ENCODE measurements around the gene BRINP2. TPM values are rescaled to one million over a fixed set of nuclear protein-coding genes. Genes with fewer than 3 reads are reported as not detected.
A peak's percentile ranks its signal among the peaks of the same experiment; 100 is the strongest.

The BRINP2 gene
- total RNA-seq, 1 experiment from 2014 or later: not detected

GRCh38 chr1:177249231-177249630 lies 78.5 kb downstream of the BRINP2 start:
- no peaks in the 10 kb centered on the region for H3K4me1 Mint-ChIP-seq (ENCODE audit: insufficient read depth, unreplicated experiment)
- no peak overlapping the region for H3K4me3 Mint-ChIP-seq (ENCODE audit: unreplicated experiment)
- no peak for DNase-seq (ENCODE audit: unreplicated experiment)
- CTCF ChIA-PET: no interaction called here
- TF ChIP-seq CTCF (IDR thresholded peaks at IDR 0.05; ENCODE audit: unreplicated experiment): no peak
- no peaks in the 10 kb centered on the region for H3K36me3 Mint-ChIP-seq (ENCODE audit: insufficient read depth, unreplicated experiment)
- BruUV-seq (replicated peaks): no TSS peak
- no peaks in the 10 kb centered on the region for H3K27me3 Mint-ChIP-seq (ENCODE audit: insufficient read depth, unreplicated experiment)
- POLR2A ChIA-PET: interaction anchor here (1.1 kb wide), 1 partner anchor 365 kb away, joined by 3 read pairs; no protein-coding TSS in a partner anchor
- intact Hi-C loops (cut with micrococcal nuclease): no loop called here
- no peaks in the 10 kb centered on the region for H3K9me3 Mint-ChIP-seq (ENCODE audit: unreplicated experiment)
- H3K27ac Mint-ChIP-seq (ENCODE audit: low read depth, unreplicated experiment): no peak overlapping the region

GRCh38 chr1:177252877-177253276 lies 82.1 kb downstream of the BRINP2 start:
- ChIA-PET CTCF (no interaction called here), POLR2A (no interaction called here)
- Mint-ChIP-seq H3K9me3 (ENCODE audit: unreplicated experiment) (no peaks in the 10 kb centered on the region), H3K27ac (ENCODE audit: low read depth, unreplicated experiment) (no peak overlapping the region), H3K4me3 (ENCODE audit: unreplicated experiment) (no peak overlapping the region), H3K4me1 (ENCODE audit: insufficient read depth, unreplicated experiment) (peaks cover 21% of the 10 kb centered on the region), H3K36me3 (ENCODE audit: insufficient read depth, unreplicated experiment) (no peaks in the 10 kb centered on the region), H3K27me3 (ENCODE audit: insufficient read depth, unreplicated experiment) (no peaks in the 10 kb centered on the region)
- DNase-seq (ENCODE audit: unreplicated experiment): no peak
- no peak for TF ChIP-seq CTCF (IDR thresholded peaks at IDR 0.05; ENCODE audit: unreplicated experiment)
- no TSS peak for BruUV-seq (replicated peaks)
- intact Hi-C loops (cut with micrococcal nuclease): no loop called here

- no peaks in the 10 kb centered on the region for H3K9me3 Mint-ChIP-seq (ENCODE audit: unreplicated experiment)
- DNase-seq (ENCODE audit: unreplicated experiment): peak; percentile 84
- H3K27ac Mint-ChIP-seq (ENCODE audit: low read depth, unreplicated experiment): peak overlapping the region; percentile 34
- ChIA-PET CTCF (interaction anchor here (0.5 to 2.7 kb wide), 23 partner anchors 9 to 651 kb away, joined by 3 to 20 read pairs (median 4); no protein-coding TSS in a partner anchor), POLR2A (interaction anchor here (1.1 kb wide), 1 partner anchor 9 kb away, joined by 5 read pairs; no protein-coding TSS in a partner anchor)
- H3K4me1 Mint-ChIP-seq (ENCODE audit: insufficient read depth, unreplicated experiment): peaks cover 21% of the 10 kb centered on the region
- no TSS peak for BruUV-seq (replicated peaks)
- H3K4me3 Mint-ChIP-seq (ENCODE audit: unreplicated experiment): no peak overlapping the region
- intact Hi-C loops (cut with micrococcal nuclease): loop anchor here (2.0 kb wide), 1 partner anchor 47 kb away; no protein-coding TSS in a partner anchor
- no peaks in the 10 kb centered on the region for H3K27me3 Mint-ChIP-seq (ENCODE audit: insufficient read depth, unreplicated experiment)
- no peaks in the 10 kb centered on the region for H3K36me3 Mint-ChIP-seq (ENCODE audit: insufficient read depth, unreplicated experiment)
- TF ChIP-seq CTCF (IDR thresholded peaks at IDR 0.05; ENCODE audit: unreplicated experiment): no peak
These were observed 84.7 kb downstream of the BRINP2 start for GRCh38 chr1:177255411-177255810.

GRCh38 chr1:177256153-177257075 lies 85.7 kb downstream of the BRINP2 start:
- peak; percentile 96 for DNase-seq (ENCODE audit: unreplicated experiment)
- BruUV-seq (replicated peaks): no TSS peak
- no peaks in the 10 kb centered on the region for H3K9me3 Mint-ChIP-seq (ENCODE audit: unreplicated experiment)
- intact Hi-C loops (cut with micrococcal nuclease): loop anchor here (1.0 to 2.0 kb wide), 5 partner anchors 75 to 689 kb away; no protein-coding TSS in a partner anchor
- H3K4me3 Mint-ChIP-seq (ENCODE audit: unreplicated experiment): no peak overlapping the region
- POLR2A ChIA-PET: interaction anchor here (0.7 to 1.1 kb wide), 2 partner anchors 10 to 114 kb away, joined by 4 to 5 read pairs; no protein-coding TSS in a partner anchor
- no peak overlapping the region for H3K27ac Mint-ChIP-seq (ENCODE audit: low read depth, unreplicated experiment)
- TF ChIP-seq CTCF (IDR thresholded peaks at IDR 0.05; ENCODE audit: unreplicated experiment): peak; percentile 70
- CTCF ChIA-PET: interaction anchor here (0.5 to 2.7 kb wide), 27 partner anchors 8 to 690 kb away, joined by 3 to 20 read pairs (median 4); no protein-coding TSS in a partner anchor
- no peaks in the 10 kb centered on the region for H3K27me3 Mint-ChIP-seq (ENCODE audit: insufficient read depth, unreplicated experiment)
- peaks cover 21% of the 10 kb centered on the region for H3K4me1 Mint-ChIP-seq (ENCODE audit: insufficient read depth, unreplicated experiment)
- H3K36me3 Mint-ChIP-seq (ENCODE audit: insufficient read depth, unreplicated experiment): no peaks in the 10 kb centered on the region

Data from MCF 10A (cell line).